HCT116 (cell line): ENCODE data around the gene BAG2. TPM values are rescaled to one million over a fixed set of nuclear protein-coding genes. Genes with fewer than 3 reads are reported as not detected.

Source experiments
- ATAC-seq: fragments of 200-7000 bp; cut with Tn5 transposase; 2 replicates; pipeline ENCODE4 v1.9.1; 2020; ENCODE audit warnings: mild to moderate bottlenecking, moderate library complexity
- BruUV-seq: library from RNA; stranded (reverse); fragments of 400-500 nt; replicated peaks from 2 replicates; lab custom pipeline; 2021; lab: Mats Ljungman, UMichigan
- CTCF ChIA-PET: fragments of 300-600 bp; sonication (Branson Sonifier 250); formaldehyde crosslinking; loops from one replicate; lab custom pipeline; 2021; ENCODE audit warnings: antibody characterized with exemption; lab: Charles Lee
- POLR2A ChIA-PET: fragments of 300-600, 350-600 bp; sonication (Branson Sonifier 250); formaldehyde crosslinking; loops from one replicate; lab custom pipeline; 2021; ENCODE audit warnings: antibody characterized with exemption; lab: Charles Lee
- RAD21 ChIA-PET, 2 experiments: fragments of 300-600 bp; sonication (Branson Sonifier 250); formaldehyde crosslinking; loops; one replicate each; lab custom pipeline; 2023; ENCODE audit warnings: low total read pairs in 2 of 2; ENCODE audit not compliant: uncharacterized antibody in 2 of 2, unreplicated experiment in 2 of 2, low non-redundant PET in 1 of 2; lab: Charles Lee
- DNase-seq: peaks from one replicate; pipeline ENCODE4 v3.0.0-alpha.2; 2010; ENCODE audit warnings: low read depth, low spot score
- H2AFZ ChIP-seq: fragments of 200-600 bp; shearing (Covaris generic), sonication (generic); 2 replicates; pipeline ENCODE4 v1.6.1; 2017; ENCODE audit warnings: low read depth, mixed run types, mixed read lengths, antibody characterized with exemption, low read length; ENCODE audit not compliant: poor library complexity, severe bottlenecking
- H3K27ac ChIP-seq: 2 replicates; pipeline ENCODE4 v1.5.1; 2012; ENCODE audit warnings: low read depth, low read length
- H3K27me3 ChIP-seq: fragments of 200-600 bp; sonication (generic); 2 replicates; pipeline ENCODE4 v1.6.1; 2016; ENCODE audit warnings: mixed run types, low read length, mixed read lengths; ENCODE audit not compliant: insufficient read depth
- H3K36me3 ChIP-seq, 2 experiments: fragments of 200-500 bp in 1 of 2; fragments of 200-600 bp in 1 of 2; sonication (Bioruptor generic) in 1 of 2; sonication (generic) in 1 of 2; 2 replicates each; pipeline versions ENCODE4 v1.5.1 to v1.6.1; 2014 to 2016; ENCODE audit warnings: low read length in 2 of 2, inconsistent platforms in 1 of 2, mixed read lengths in 1 of 2, mixed run types in 1 of 2; ENCODE audit not compliant: insufficient read depth in 2 of 2, control insufficient read depth in 1 of 2
- H3K4me1 ChIP-seq, 2 experiments: fragments of 200-600 bp in 1 of 2; sonication (generic) in 1 of 2; 2 replicates each; pipeline versions ENCODE4 v1.5.1 to v1.6.1; 2012 to 2017; ENCODE audit warnings: low read length in 2 of 2, inconsistent platforms in 1 of 2, mild to moderate bottlenecking in 1 of 2, mixed read lengths in 1 of 2, mixed run types in 1 of 2, moderate library complexity in 1 of 2; ENCODE audit not compliant: insufficient read depth in 2 of 2, control insufficient read depth in 1 of 2
- H3K4me2 ChIP-seq: fragments of 200-600 bp; sonication (generic); 2 replicates; pipeline ENCODE4 v1.6.1; 2017; ENCODE audit warnings: mixed run types, low read length, mixed read lengths
- H3K4me3 ChIP-seq, 2 experiments: fragments of 200-600 bp in 1 of 2; sonication (generic) in 1 of 2; replicated peaks in 1 of 2; 2 replicates each; pipeline ENCODE4 v1.5.1; 2011 to 2016; ENCODE audit warnings: low read length in 2 of 2, control low read depth in 1 of 2, low read depth in 1 of 2, mild to moderate bottlenecking in 1 of 2, mixed read lengths in 1 of 2, mixed run types in 1 of 2
- H3K79me2 ChIP-seq: fragments of 200-600 bp; sonication (generic); 2 replicates; pipeline ENCODE4 v1.6.1; 2017; ENCODE audit warnings: mild to moderate bottlenecking, mixed run types, low read length, moderate library complexity, mixed read lengths; ENCODE audit not compliant: insufficient read depth
- H3K9ac ChIP-seq: fragments of 200-600 bp; sonication (generic); 2 replicates; pipeline ENCODE4 v1.6.1; 2016; ENCODE audit warnings: low read length, mixed read lengths
- H3K9me2 ChIP-seq: fragments of 200-600 bp; sonication (generic), shearing (Covaris generic); 2 replicates; pipeline ENCODE4 v1.6.1; 2017; ENCODE audit warnings: mixed run types, mild to moderate bottlenecking, moderate library complexity; ENCODE audit not compliant: insufficient read depth
- H3K9me3 ChIP-seq, 2 experiments: fragments of 200-500 bp in 1 of 2; fragments of 200-600 bp in 1 of 2; sonication (Bioruptor generic) in 1 of 2; sonication (generic) in 1 of 2; 2 replicates each; pipeline ENCODE4 v1.6.1; 2014 to 2017; ENCODE audit warnings: low read length in 2 of 2, mixed read lengths in 2 of 2, inconsistent platforms in 1 of 2, low read depth in 1 of 2, mild to moderate bottlenecking in 1 of 2, mixed run types in 1 of 2, moderate library complexity in 1 of 2; ENCODE audit not compliant: control insufficient read depth in 1 of 2, insufficient read depth in 1 of 2
- H4K20me1 ChIP-seq: fragments of 200-600 bp; sonication (generic), shearing (Covaris generic); 2 replicates; pipeline ENCODE4 v1.6.1; 2017; ENCODE audit warnings: mixed run types, mild to moderate bottlenecking, moderate library complexity; ENCODE audit not compliant: insufficient read depth
- CBX3 ChIP-seq: IDR thresholded peaks from 2 replicates; pipeline ENCODE4 v1.6.1; 2012; ENCODE audit warnings: low read depth
- CTCF ChIP-seq, 3 experiments: fragments of 200-600 bp in 1 of 3; sonication (generic) in 1 of 3; IDR thresholded peaks in 2 of 3; conservative IDR thresholded peaks in 1 of 3; 2 replicates each; pipeline ENCODE4 v1.5.1; 2012 to 2017; ENCODE audit warnings: low read depth in 2 of 3, low read length in 2 of 3, antibody characterized with exemption in 1 of 3, borderline replicate concordance in 1 of 3, control low read depth in 1 of 3, mild to moderate bottlenecking in 1 of 3, mixed read lengths in 1 of 3, mixed run types in 1 of 3, moderate library complexity in 1 of 3; ENCODE audit not compliant: insufficient read depth in 1 of 3
- EZH2phosphoT487 ChIP-seq: fragments of 200-600 bp; IDR thresholded peaks from 2 replicates; pipeline ENCODE4 v1.6.1; 2018; ENCODE audit warnings: antibody characterized with exemption, borderline replicate concordance
- FOSL1 ChIP-seq: IDR thresholded peaks from 2 replicates; pipeline ENCODE4 v1.6.1; 2012; ENCODE audit warnings: low read depth
- JUND ChIP-seq: IDR thresholded peaks from 2 replicates; pipeline ENCODE4 v1.6.1; 2012
- MAX ChIP-seq: IDR thresholded peaks from 2 replicates; pipeline ENCODE4 v1.6.1; 2012
- RAD21 ChIP-seq: IDR thresholded peaks from 2 replicates; pipeline ENCODE4 v1.6.1; 2012; ENCODE audit warnings: low read depth, mild to moderate bottlenecking
- SP1 ChIP-seq: IDR thresholded peaks from 2 replicates; pipeline ENCODE4 v1.6.1; 2012; ENCODE audit warnings: low read depth
- ZFX ChIP-seq: fragments of 450-650 bp; IDR thresholded peaks from 2 replicates; pipeline ENCODE4 v1.6.1; 2017
- ZNF274 ChIP-seq: fragments of 200-500 bp; sonication (Bioruptor generic); IDR thresholded peaks from 2 replicates; pipeline ENCODE4 v1.6.1; 2014; ENCODE audit warnings: mild to moderate bottlenecking, low read depth, low read length, inconsistent platforms
- intact Hi-C: fragments of 100-400 bp; cut with micrococcal nuclease; formaldehyde crosslinking; loops from 2 replicates; pipeline ENCODE4 v1.10.0; 2022
- total RNA-seq: library from RNA; stranded (reverse); gene quantifications from one replicate; pipeline ENCODE4 v1.2.1, GENCODE V29; 2021; ENCODE audit not compliant: unreplicated experiment

BAG2 gene
- total RNA-seq, 1 experiment from 2014 or later = 13.5 TPM

GRCh38 chr6:57143690-57144089, 28.4 kb upstream of the BAG2 start:
- no peak for DNase-seq
- H3K27ac ChIP-seq = no peak overlapping the region
- no TSS peak for BruUV-seq
- H3K79me2 ChIP-seq = no peaks in the 10 kb centered on the region
- H3K27me3 ChIP-seq = no peaks in the 10 kb centered on the region
- peaks cover 9 to 15% of the 10 kb centered on the region in 2 experiments; a peak in 2 of 4 replicates for H3K36me3 ChIP-seq
- no peaks in the 10 kb centered on the region for H3K4me1 ChIP-seq
- CTCF ChIA-PET = no interaction called here
- no peak for ATAC-seq
- no peak overlapping the region for H3K4me2 ChIP-seq
- TF ChIP-seq EZH2phosphoT487 = no peak
- no peak for TF ChIP-seq CBX3
- TF ChIP-seq MAX = no peak
- TF ChIP-seq SP1 = no peak
- TF ChIP-seq JUND = no peak
- no peak for TF ChIP-seq ZFX
- no peak for TF ChIP-seq ZNF274
- TF ChIP-seq RAD21 = no peak
- no peak for TF ChIP-seq CTCF (IDR thresholded peaks at IDR 0.05 in 2 of 3, conservative IDR thresholded peaks at IDR 0.05 in 1 of 3; ENCODE audit: borderline replicate concordance in 1 of 3, insufficient read depth in 1 of 3, low read depth in 2 of 3, low read length in 2 of 3)
- TF ChIP-seq FOSL1 = no peak
- RAD21 ChIA-PET = no interaction called here
- no peak overlapping the region for H2AFZ ChIP-seq
- intact Hi-C loops = no loop called here
- no peaks in the 10 kb centered on the region for H3K9me3 ChIP-seq
- POLR2A ChIA-PET = no interaction called here
- H3K9ac ChIP-seq = no peak overlapping the region
- no peaks in the 10 kb centered on the region for H4K20me1 ChIP-seq
- H3K4me3 ChIP-seq = no peak overlapping the region
- H3K9me2 ChIP-seq = no peaks in the 10 kb centered on the region

- no peaks in the 10 kb centered on the region for H4K20me1 ChIP-seq
These were observed 24.7 kb upstream of the BAG2 start for GRCh38 chr6:57147401-57147800.

More at GRCh38 chr6:57147401-57147800, 24.7 kb upstream of the BAG2 start:
- H3K79me2 ChIP-seq = no peaks in the 10 kb centered on the region
- intact Hi-C loops = no loop called here
- ATAC-seq = no peak
- H3K4me2 ChIP-seq = no peak overlapping the region
- no peak for TF ChIP-seq ZFX
- no peak for TF ChIP-seq MAX
- TF ChIP-seq, all 23 proteins: peak for 0
- CTCF ChIA-PET = no interaction called here
- POLR2A ChIA-PET = no interaction called here
- no peak overlapping the region for H3K9ac ChIP-seq
- no peak overlapping the region for H3K4me3 ChIP-seq
- H3K4me1 ChIP-seq = no peaks in the 10 kb centered on the region
- H2AFZ ChIP-seq = no peak overlapping the region
- peaks cover 12 to 19% of the 10 kb centered on the region in 2 experiments; a peak in 3 of 4 replicates for H3K36me3 ChIP-seq
- no peak for DNase-seq
- BruUV-seq = no TSS peak
- no peaks in the 10 kb centered on the region for H3K9me2 ChIP-seq
- RAD21 ChIA-PET = no interaction called here
- no peaks in the 10 kb centered on the region for H3K9me3 ChIP-seq
- no peak overlapping the region for H3K27ac ChIP-seq
- H3K27me3 ChIP-seq = no peaks in the 10 kb centered on the region
